GM12864 (cell line): Measurements from ENCODE around the gene DPP7.

Experiments used
- DNase-seq: peaks from one replicate; pipeline ENCODE4 v3.0.0-alpha.2; 2011; ENCODE audit warnings: low read depth
- H3K4me3 ChIP-seq: 2 replicates; pipeline ENCODE4 v1.5.1; 2011; ENCODE audit warnings: mild to moderate bottlenecking, low read depth, low read length, control low read depth
- CTCF ChIP-seq: IDR thresholded peaks from 2 replicates; pipeline ENCODE4 v1.5.1; 2011; ENCODE audit warnings: low read depth, mild to moderate bottlenecking, moderate library complexity, low read length, control low read depth, inconsistent platforms; ENCODE audit errors: missing control alignments

DPP7 gene

DNA sequence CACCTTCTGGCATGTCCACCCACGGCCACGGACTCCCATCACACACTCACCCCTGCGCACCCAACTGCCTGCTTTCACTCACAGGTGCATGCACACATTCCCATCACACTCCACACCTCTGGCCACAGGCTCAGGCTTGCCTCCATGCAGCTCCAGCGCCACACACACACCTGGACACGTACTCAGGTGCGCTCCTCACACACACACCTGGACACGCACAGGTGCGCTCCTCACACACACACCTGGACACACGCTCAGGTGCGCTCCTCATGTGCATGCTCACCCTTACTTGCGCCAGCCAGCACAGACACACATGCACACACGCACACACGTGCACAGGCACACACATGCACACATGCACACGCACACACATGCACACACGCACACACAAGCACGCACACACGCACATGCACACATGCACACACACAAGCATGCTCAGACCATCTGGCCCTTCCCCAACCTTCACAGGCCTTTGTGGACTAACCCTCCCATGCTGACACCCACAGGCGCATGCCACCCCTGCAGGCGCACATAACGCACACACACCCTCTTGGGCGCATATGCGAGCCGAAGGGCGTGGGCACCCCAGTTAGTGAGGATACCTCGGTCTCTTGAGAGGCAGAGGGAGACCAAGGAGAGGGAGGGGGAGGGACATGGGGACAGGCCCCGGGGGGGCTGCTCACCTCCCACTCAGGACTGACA is 32.7 kb upstream of the DPP7 start:
- TF ChIP-seq CTCF = no peak
- DNase-seq = no peak
- no peak overlapping the region for H3K4me3 ChIP-seq

GRCh38 chr9:137146527-137146918 is 32.0 kb upstream of the DPP7 start:
- no peak overlapping the region for H3K4me3 ChIP-seq
- no peak for TF ChIP-seq CTCF
- DNase-seq = no peak

- TF ChIP-seq CTCF = no peak
- no peak overlapping the region for H3K4me3 ChIP-seq
- DNase-seq = no peak
These were observed 31.4 kb upstream of the DPP7 start for GRCh38 chr9:137145731-137146526.

GRCh38 chr9:137143459-137143858 is 28.9 kb upstream of the DPP7 start:
- no peak overlapping the region for H3K4me3 ChIP-seq
- no peak for DNase-seq
- TF ChIP-seq CTCF = no peak

GRCh38 chr9:137141976-137142936 is 27.7 kb upstream of the DPP7 start:
- no peak for DNase-seq
- no peak overlapping the region for H3K4me3 ChIP-seq
- no peak for TF ChIP-seq CTCF

DNA sequence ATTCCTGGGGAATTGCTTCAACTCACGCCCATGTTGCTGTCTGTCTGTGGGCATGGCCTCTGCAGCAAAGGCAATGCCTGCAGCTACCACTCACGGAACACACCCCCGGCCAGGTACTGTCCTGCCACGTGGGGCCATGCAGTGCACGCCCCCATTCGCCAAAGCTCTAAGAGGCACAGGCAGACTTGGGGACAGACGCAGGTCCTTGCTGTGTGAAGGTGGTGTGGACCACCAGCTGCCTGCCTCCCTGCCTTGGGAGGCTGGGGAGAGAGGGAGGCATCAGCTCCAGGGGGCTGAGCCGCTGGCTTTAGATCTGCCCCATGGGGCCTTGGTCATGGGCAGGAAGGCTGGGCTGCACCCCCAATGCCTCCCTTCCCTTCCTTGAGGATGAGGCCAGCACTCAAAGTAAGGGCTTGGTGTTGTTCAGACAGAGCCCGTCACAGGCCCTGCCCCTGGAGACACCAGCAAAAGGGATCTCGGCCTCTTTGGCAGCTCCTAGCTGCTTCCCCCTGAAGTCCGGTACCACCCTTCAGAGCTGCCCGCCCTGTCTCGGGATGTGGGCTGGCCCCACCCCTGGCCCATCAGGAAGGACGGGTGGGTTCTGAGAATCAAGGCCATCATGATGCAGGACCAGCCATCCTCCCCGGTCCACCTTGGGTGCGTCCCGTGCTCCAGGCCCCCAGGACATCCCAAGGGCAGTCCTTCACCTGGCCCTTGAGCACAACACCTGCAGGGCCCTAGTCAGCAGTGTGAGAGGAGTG is 26.7 kb upstream of the DPP7 start:
- H3K4me3 ChIP-seq = no peak overlapping the region
- no peak for TF ChIP-seq CTCF

More for the DNA sequence above, 26.7 kb upstream of the DPP7 start:
- no peak for DNase-seq
